CD14-positive monocyte (primary cell): ENCODE measurements around the gene C1orf105. TPM values are rescaled to one million over a fixed set of nuclear protein-coding genes. Genes with fewer than 3 reads are reported as not detected.

Experiments
- DNase-seq, 3 donors: peaks; one replicate each; pipeline ENCODE4 v3.0.0-alpha.2; 2011 to 2022
- H2AFZ ChIP-seq: 2 replicates; pipeline ENCODE4 v1.6.0; 2012; ENCODE audit warnings: mild to moderate bottlenecking, low read depth, low read length, inconsistent platforms; ENCODE audit not compliant: insufficient read depth, poor library complexity, severe bottlenecking
- H3K27ac ChIP-seq, 2 donors: 1 replicate in 1 of 2; 2 replicates in 1 of 2; pipeline ENCODE4 v1.5.1; 2012 to 2013; ENCODE audit warnings: low read length in 2 of 2, control low read depth in 1 of 2, inconsistent platforms in 1 of 2, low read depth in 1 of 2, mild to moderate bottlenecking in 1 of 2
- H3K27me3 ChIP-seq, 2 donors: one replicate each; pipeline versions ENCODE4 v1.6.0 to v1.6.1; 2011 to 2013; ENCODE audit warnings: low read length in 2 of 2; ENCODE audit not compliant: control insufficient read depth in 2 of 2, insufficient read depth in 2 of 2
- H3K36me3 ChIP-seq, 2 donors: replicated peaks in 1 of 2; 1 replicate in 1 of 2; 2 replicates in 1 of 2; pipeline versions ENCODE4 v1.5.1 to v1.6.1; 2012 to 2013; ENCODE audit warnings: low read length in 2 of 2, control low read depth in 1 of 2, inconsistent platforms in 1 of 2, mild to moderate bottlenecking in 1 of 2; ENCODE audit not compliant: insufficient read depth in 2 of 2, control insufficient read depth in 1 of 2
- H3K4me1 ChIP-seq, 2 donors: 1 replicate in 1 of 2; 2 replicates in 1 of 2; pipeline versions ENCODE4 v1.5.1 to v1.6.1; 2012 to 2013; ENCODE audit warnings: low read length in 2 of 2, control low read depth in 1 of 2, inconsistent platforms in 1 of 2, mild to moderate bottlenecking in 1 of 2, moderate library complexity in 1 of 2; ENCODE audit not compliant: insufficient read depth in 2 of 2, control insufficient read depth in 1 of 2
- H3K4me2 ChIP-seq: replicated peaks from 2 replicates; pipeline ENCODE3; 2012; ENCODE audit warnings: low read length, moderate library complexity, mild to moderate bottlenecking; ENCODE audit not compliant: poor library complexity, severe bottlenecking; ENCODE audit errors: extremely low read depth
- H3K4me3 ChIP-seq, 3 experiments: fragments of 200-600 bp in 1 of 3; sonication (generic) in 1 of 3; replicated peaks in 1 of 3; 1 replicate in 2 of 3; 2 replicates in 1 of 3; pipeline ENCODE4 v1.5.1; 2011 to 2013; ENCODE audit warnings: low read length in 3 of 3, mild to moderate bottlenecking in 3 of 3, control low read depth in 2 of 3, low read depth in 2 of 3, inconsistent platforms in 1 of 3, moderate library complexity in 1 of 3
- H3K79me2 ChIP-seq: 2 replicates; pipeline ENCODE4 v1.6.0; 2012; ENCODE audit warnings: mild to moderate bottlenecking, control low read depth, inconsistent platforms, low read length, moderate library complexity; ENCODE audit not compliant: insufficient read depth
- H3K9ac ChIP-seq: 2 replicates; pipeline ENCODE4 v1.6.0; 2017; ENCODE audit warnings: low read length, mild to moderate bottlenecking; ENCODE audit not compliant: insufficient read depth, poor library complexity, severe bottlenecking
- H3K9me3 ChIP-seq, 2 donors: replicated peaks in 1 of 2; 1 replicate in 1 of 2; 2 replicates in 1 of 2; pipeline versions ENCODE4 v1.5.1 to v1.6.1; 2012 to 2013; ENCODE audit warnings: low read length in 2 of 2, control low read depth in 1 of 2; ENCODE audit not compliant: control insufficient read depth in 1 of 2, insufficient read depth in 1 of 2
- H4K20me1 ChIP-seq: 2 replicates; pipeline ENCODE4 v1.6.0; 2012; ENCODE audit warnings: mild to moderate bottlenecking, low read length, control low read depth, moderate library complexity; ENCODE audit not compliant: insufficient read depth
- H3K27ac Mint-ChIP-seq, 7 donors: one replicate each; pipeline ENCODE4 v1.8.0; 2020; ENCODE audit warnings: mild to moderate bottlenecking in 7 of 7, mixed read lengths in 7 of 7, moderate library complexity in 6 of 7, inconsistent platforms in 2 of 7
- H3K27me3 Mint-ChIP-seq, 3 donors: one replicate each; pipeline ENCODE4 v1.8.0; 2021 to 2022; ENCODE audit warnings: low read depth in 3 of 3, mild to moderate bottlenecking in 3 of 3, mixed read lengths in 3 of 3, moderate library complexity in 3 of 3, inconsistent platforms in 1 of 3
- H3K36me3 Mint-ChIP-seq, 2 donors: one replicate each; pipeline ENCODE4 v1.8.0; 2020; ENCODE audit warnings: mixed read lengths in 2 of 2, inconsistent platforms in 1 of 2, mild to moderate bottlenecking in 1 of 2
- H3K4me1 Mint-ChIP-seq: one replicate; pipeline ENCODE4 v1.8.0; 2020; ENCODE audit warnings: mild to moderate bottlenecking, mixed read lengths
- H3K4me3 Mint-ChIP-seq, 2 donors: one replicate each; pipeline ENCODE4 v1.8.0; 2020; ENCODE audit warnings: mild to moderate bottlenecking in 2 of 2, mixed read lengths in 2 of 2, moderate library complexity in 1 of 2
- H3K9me3 Mint-ChIP-seq, 7 donors: one replicate each; pipeline ENCODE4 v1.8.0; 2020 to 2022; ENCODE audit warnings: mixed read lengths in 7 of 7, mild to moderate bottlenecking in 6 of 7, moderate library complexity in 6 of 7, inconsistent platforms in 2 of 7
- WGBS: methylation state at CpG from one replicate; pipeline ENCODE4 v1.1.5; 2013; ENCODE audit warnings: missing lambda C conversion rate; ENCODE audit not compliant: insufficient coverage; 5-methylcytosine and 5-hydroxymethylcytosine counted together
- intact Hi-C, 2 donors: fragments of 100-400 bp; cut with micrococcal nuclease; formaldehyde crosslinking; loops; one replicate each; pipeline versions ENCODE4 v1.15.0 to v1.15.1; 2023
- polyA plus RNA-seq, 3 donors: library from polyadenylated mRNA; depleted of rRNA in 1 of 3; unstranded in 2 of 3; stranded (reverse) in 1 of 3; fragments of 300-500 nt in 2 of 3; fragments of >200 nt in 1 of 3; fragmentation: Illumina TruSeq in 2 of 3; gene quantifications; 1 replicate in 2 of 3; 2 replicates in 1 of 3; pipeline ENCODE4 v1.2.3, GENCODE V29; 2012 to 2021
- TF ChIP-seq, protein P1 (sequence below): fragments of 200-600 bp; IDR thresholded peaks from one replicate; pipeline ENCODE4 v1.8.0; 2022; ENCODE audit warnings: antibody characterized with exemption, mild to moderate bottlenecking

C1orf105 gene
- polyA plus RNA-seq, 3 donors: not detected

DNA sequence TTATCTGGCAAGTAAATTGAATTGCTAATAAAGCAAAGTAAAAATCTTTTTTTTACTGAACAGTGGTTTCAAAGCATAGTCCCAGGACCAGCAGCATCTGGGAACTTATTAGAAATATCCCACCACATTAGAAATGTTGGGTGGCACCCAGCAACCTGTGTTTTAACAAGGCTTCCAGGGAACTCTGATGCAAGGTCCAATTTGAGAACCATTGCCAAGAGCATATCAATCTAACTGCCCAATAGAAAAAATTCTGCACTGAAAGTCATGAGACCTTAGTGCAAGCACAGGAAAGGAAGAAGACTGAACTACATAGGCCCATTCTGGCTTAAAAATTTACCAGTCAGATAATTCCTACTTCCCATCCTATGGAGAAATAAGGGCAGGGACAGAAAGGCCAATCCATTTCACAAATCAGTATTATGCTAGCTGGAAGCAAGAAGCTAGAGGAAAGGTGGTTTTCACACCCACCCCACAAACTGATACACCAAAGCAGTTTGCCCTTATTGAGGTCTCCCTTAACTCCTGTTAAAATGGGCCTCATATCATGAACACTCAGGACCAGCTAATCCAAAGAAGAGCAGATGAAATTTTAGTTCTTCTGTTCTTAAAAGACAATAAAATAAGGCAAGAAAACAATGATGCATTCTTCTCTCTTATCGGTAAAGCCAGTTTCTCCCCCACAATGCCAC lies 17.5 kb upstream of the C1orf105 start:
- Mint-ChIP-seq H3K27ac (no peak overlapping the region), H3K4me1 (peaks cover 10% of the 10 kb centered on the region), H3K36me3 (peaks cover 4 to 5% of the 10 kb centered on the region in 2 donors), H3K9me3 (no peaks in the 10 kb centered on the region), H3K4me3 (no peak overlapping the region), H3K27me3 (peaks cover 0 to 3% (median 0%) of the 10 kb centered on the region in 3 donors)
- H3K9ac ChIP-seq: no peak overlapping the region
- no peaks in the 10 kb centered on the region for H3K27me3 ChIP-seq
- H3K4me1 ChIP-seq: no peaks in the 10 kb centered on the region
- WGBS: 100% methylated on average over 1 of the region's 1 CpG
- TF ChIP-seq, protein P1, sequence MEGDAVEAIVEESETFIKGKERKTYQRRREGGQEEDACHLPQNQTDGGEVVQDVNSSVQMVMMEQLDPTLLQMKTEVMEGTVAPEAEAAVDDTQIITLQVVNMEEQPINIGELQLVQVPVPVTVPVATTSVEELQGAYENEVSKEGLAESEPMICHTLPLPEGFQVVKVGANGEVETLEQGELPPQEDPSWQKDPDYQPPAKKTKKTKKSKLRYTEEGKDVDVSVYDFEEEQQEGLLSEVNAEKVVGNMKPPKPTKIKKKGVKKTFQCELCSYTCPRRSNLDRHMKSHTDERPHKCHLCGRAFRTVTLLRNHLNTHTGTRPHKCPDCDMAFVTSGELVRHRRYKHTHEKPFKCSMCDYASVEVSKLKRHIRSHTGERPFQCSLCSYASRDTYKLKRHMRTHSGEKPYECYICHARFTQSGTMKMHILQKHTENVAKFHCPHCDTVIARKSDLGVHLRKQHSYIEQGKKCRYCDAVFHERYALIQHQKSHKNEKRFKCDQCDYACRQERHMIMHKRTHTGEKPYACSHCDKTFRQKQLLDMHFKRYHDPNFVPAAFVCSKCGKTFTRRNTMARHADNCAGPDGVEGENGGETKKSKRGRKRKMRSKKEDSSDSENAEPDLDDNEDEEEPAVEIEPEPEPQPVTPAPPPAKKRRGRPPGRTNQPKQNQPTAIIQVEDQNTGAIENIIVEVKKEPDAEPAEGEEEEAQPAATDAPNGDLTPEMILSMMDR: no peak
- no peak for DNase-seq
- no peaks in the 10 kb centered on the region for H3K36me3 ChIP-seq
- H3K27ac ChIP-seq: no peak overlapping the region
- H2AFZ ChIP-seq: no peak overlapping the region
- intact Hi-C loops: no loop called here
- no peaks in the 10 kb centered on the region for H3K9me3 ChIP-seq
- no peak overlapping the region for H3K4me3 ChIP-seq
- H3K79me2 ChIP-seq: no peaks in the 10 kb centered on the region
- no peaks in the 10 kb centered on the region for H4K20me1 ChIP-seq
- no peak overlapping the region for H3K4me2 ChIP-seq

DNA sequence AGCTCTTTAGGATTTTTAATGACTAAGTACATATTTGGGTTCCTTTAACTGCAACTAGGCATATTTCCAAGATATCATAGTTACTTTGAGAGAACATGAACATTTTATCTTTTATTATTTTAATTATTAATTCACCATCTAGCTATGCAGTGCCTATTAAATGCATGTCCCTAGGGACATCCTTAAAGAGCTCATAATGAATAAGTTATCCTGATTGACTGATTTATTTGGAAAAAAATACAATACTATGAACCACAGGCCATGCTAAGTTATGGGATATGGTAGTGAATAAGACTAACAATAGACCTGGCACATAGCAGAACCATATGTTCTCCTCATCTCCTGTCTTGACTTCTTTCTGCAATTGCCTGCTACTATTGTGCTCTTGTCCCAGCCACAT lies 16.4 kb upstream of the C1orf105 start:
- Mint-ChIP-seq H3K4me3 (no peak overlapping the region), H3K27ac (no peak overlapping the region), H3K36me3 (no peaks in the 10 kb centered on the region), H3K9me3 (no peaks in the 10 kb centered on the region), H3K4me1 (peaks cover 10% of the 10 kb centered on the region), H3K27me3 (peaks cover 0 to 3% (median 0%) of the 10 kb centered on the region in 3 donors)
- Histone ChIP-seq H3K4me3 (no peak overlapping the region), H4K20me1 (no peaks in the 10 kb centered on the region), H2AFZ (no peak overlapping the region), H3K4me2 (no peak overlapping the region), H3K36me3 (no peaks in the 10 kb centered on the region), H3K79me2 (no peaks in the 10 kb centered on the region), H3K9me3 (no peaks in the 10 kb centered on the region), H3K27ac (no peak overlapping the region), H3K27me3 (no peaks in the 10 kb centered on the region), H3K9ac (no peak overlapping the region), H3K4me1 (no peaks in the 10 kb centered on the region)
- intact Hi-C loops: no loop called here
- TF ChIP-seq, protein P1: no peak
- no peak for DNase-seq
